ENCODE data around the gene WNT10A. TPM values are rescaled to one million over a fixed set of nuclear protein-coding genes. Genes with fewer than 3 reads are reported as not detected.

The WNT10A gene
- total RNA-seq, 1 donor from 2014 or later = not detected

GRCh38 chr2:218896501-218897393 lies 16.1 kb downstream of the WNT10A start:
- TF ChIP-seq, protein P1, sequence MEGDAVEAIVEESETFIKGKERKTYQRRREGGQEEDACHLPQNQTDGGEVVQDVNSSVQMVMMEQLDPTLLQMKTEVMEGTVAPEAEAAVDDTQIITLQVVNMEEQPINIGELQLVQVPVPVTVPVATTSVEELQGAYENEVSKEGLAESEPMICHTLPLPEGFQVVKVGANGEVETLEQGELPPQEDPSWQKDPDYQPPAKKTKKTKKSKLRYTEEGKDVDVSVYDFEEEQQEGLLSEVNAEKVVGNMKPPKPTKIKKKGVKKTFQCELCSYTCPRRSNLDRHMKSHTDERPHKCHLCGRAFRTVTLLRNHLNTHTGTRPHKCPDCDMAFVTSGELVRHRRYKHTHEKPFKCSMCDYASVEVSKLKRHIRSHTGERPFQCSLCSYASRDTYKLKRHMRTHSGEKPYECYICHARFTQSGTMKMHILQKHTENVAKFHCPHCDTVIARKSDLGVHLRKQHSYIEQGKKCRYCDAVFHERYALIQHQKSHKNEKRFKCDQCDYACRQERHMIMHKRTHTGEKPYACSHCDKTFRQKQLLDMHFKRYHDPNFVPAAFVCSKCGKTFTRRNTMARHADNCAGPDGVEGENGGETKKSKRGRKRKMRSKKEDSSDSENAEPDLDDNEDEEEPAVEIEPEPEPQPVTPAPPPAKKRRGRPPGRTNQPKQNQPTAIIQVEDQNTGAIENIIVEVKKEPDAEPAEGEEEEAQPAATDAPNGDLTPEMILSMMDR (IDR thresholded peaks at IDR 0.05; ENCODE audit: unreplicated experiment) = peak; percentile 9
- no peaks in the 10 kb centered on the region for H3K36me3 Mint-ChIP-seq (ENCODE audit: insufficient read depth)
- H3K4me3 Mint-ChIP-seq (ENCODE audit: low read depth) = no peak overlapping the region
- peaks cover 5% of the 10 kb centered on the region for H3K4me1 Mint-ChIP-seq (ENCODE audit: low read depth)
- no peaks in the 10 kb centered on the region for H3K9me3 Mint-ChIP-seq (ENCODE audit: low read depth)
- peaks cover 80% of the 10 kb centered on the region for H3K27me3 Mint-ChIP-seq
- H3K27ac Mint-ChIP-seq = no peak overlapping the region
- DNase-seq (ENCODE audit: low spot score, unreplicated experiment) = no peak

DNA sequence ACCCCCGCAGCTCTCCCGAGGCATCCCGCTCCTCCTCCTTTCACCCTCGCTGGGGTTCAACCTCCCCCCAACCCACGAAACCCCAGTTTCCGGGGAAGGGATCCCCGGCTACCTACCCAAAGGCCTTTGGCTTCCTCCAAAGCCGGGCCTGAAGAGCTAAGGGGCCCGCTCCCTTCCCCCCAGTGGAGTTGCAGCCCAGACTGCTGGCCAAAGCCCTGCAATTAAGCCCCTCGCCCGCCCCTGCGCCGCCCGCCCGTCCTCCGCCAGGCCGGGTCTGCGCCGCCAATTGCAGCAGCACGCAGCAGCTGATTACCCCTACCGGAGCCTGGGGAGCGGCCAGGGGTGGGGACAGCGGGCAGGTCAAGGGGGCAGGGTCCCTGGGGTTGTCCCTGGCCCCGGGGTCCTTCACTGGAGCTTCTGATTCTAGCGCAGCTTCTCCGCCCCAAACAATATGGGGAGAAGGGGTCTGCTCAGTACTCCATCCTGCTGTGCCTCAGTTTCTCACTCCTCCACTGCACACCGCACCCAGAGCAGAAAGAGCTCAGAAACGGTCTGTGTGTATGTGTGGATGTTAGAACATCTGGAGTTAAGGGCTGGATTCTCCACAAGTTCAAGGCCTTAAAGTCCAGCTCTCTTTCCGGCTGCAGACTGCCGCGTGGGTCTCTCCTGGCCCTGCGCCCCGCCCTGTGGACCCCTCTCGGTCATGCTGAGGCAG lies 16.9 kb downstream of the WNT10A start:
- TF ChIP-seq, protein P1 (IDR thresholded peaks at IDR 0.05; ENCODE audit: unreplicated experiment) = no peak
- peaks cover 5% of the 10 kb centered on the region for H3K4me1 Mint-ChIP-seq (ENCODE audit: low read depth)
- H3K27me3 Mint-ChIP-seq = peaks cover 84% of the 10 kb centered on the region
- no peaks in the 10 kb centered on the region for H3K36me3 Mint-ChIP-seq (ENCODE audit: insufficient read depth)
- H3K4me3 Mint-ChIP-seq (ENCODE audit: low read depth) = no peak overlapping the region
- H3K9me3 Mint-ChIP-seq (ENCODE audit: low read depth) = no peaks in the 10 kb centered on the region
- H3K27ac Mint-ChIP-seq = no peak overlapping the region
- DNase-seq (ENCODE audit: low spot score, unreplicated experiment) = no peak

DNA sequence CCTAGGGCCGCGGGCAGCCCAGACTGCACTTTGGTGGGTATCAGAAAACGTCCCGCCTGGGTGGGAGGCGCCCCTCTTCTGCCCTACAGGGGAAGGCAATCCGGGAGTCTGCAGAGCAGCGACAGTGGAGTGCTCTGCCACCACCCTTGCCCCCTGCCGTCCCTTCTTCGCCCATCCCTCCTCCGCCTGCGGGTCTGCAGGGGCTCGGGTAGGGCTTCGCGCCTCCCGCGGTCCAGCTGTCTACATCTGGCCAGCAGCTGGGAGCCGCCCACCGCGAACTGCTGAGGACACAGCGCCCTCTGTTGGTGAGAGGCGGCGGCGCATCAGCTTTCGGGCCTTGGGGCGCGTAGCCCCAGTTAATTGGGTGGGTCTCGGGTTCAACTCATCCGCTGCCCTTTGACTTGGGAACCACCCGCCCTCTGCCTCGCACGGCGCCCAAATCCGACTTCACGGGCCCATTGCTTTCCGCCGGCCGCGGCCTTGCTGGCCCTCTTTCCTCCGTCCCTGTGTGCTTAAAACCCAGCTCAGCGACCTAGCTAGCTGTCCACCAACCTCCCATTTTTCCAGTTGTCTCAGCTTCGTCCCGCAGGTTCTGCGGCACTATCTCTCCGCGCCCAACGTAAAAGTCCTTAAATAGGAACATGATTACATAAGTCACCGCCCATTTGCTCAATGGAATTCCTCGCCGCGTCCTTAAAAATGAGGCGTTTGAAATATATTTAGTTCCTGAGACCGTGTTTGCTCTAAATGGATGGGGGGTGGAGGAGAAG lies 17.6 kb downstream of the WNT10A start:
- Mint-ChIP-seq H3K27ac (no peak overlapping the region), H3K36me3 (ENCODE audit: insufficient read depth) (no peaks in the 10 kb centered on the region), H3K4me1 (ENCODE audit: low read depth) (peaks cover 5% of the 10 kb centered on the region)

GRCh38 chr2:218899147-218899546 lies 18.5 kb downstream of the WNT10A start:
- Mint-ChIP-seq H3K27ac (no peak overlapping the region), H3K4me1 (ENCODE audit: low read depth) (peaks cover 5% of the 10 kb centered on the region), H3K9me3 (ENCODE audit: low read depth) (no peaks in the 10 kb centered on the region), H3K27me3 (peaks cover 82% of the 10 kb centered on the region), H3K4me3 (ENCODE audit: low read depth) (no peak overlapping the region), H3K36me3 (ENCODE audit: insufficient read depth) (no peaks in the 10 kb centered on the region)
- TF ChIP-seq, protein P1 (IDR thresholded peaks at IDR 0.05; ENCODE audit: unreplicated experiment) = no peak
- no peak for DNase-seq (ENCODE audit: low spot score, unreplicated experiment)

More for the DNA sequence above, 17.6 kb downstream of the WNT10A start:
- no peak overlapping the region for H3K4me3 Mint-ChIP-seq (ENCODE audit: low read depth)
- TF ChIP-seq, protein P1 (IDR thresholded peaks at IDR 0.05; ENCODE audit: unreplicated experiment) = peak; percentile 98
- no peaks in the 10 kb centered on the region for H3K9me3 Mint-ChIP-seq (ENCODE audit: low read depth)
- peak; percentile 65 for DNase-seq (ENCODE audit: low spot score, unreplicated experiment)
- H3K27me3 Mint-ChIP-seq = peaks cover 86% of the 10 kb centered on the region

DNA sequence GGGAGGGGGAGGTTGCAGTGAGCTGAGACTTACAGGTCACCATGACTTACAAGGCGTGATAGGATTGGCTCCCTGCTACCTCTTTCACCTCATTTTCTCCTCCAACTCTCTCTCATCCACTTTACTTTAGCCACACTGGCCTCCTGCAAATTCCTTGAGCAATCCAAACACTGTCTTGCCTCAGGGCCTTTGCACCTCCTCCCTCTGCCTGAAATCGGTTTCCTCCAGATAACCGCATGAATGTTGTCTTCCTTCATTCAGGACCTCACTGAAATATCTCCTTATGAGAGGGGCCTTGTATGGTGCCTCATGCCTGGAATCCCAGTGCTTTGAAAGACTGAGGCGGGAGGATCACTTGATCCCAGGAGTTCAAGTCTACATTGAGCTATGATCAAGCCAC lies 21.8 kb downstream of the WNT10A start:
- no peaks in the 10 kb centered on the region for H3K4me1 Mint-ChIP-seq (ENCODE audit: low read depth)
- no peak overlapping the region for H3K4me3 Mint-ChIP-seq (ENCODE audit: low read depth)
- no peaks in the 10 kb centered on the region for H3K9me3 Mint-ChIP-seq (ENCODE audit: low read depth)
- DNase-seq (ENCODE audit: low spot score, unreplicated experiment) = no peak
- H3K36me3 Mint-ChIP-seq (ENCODE audit: insufficient read depth) = no peaks in the 10 kb centered on the region
- TF ChIP-seq, protein P1 (IDR thresholded peaks at IDR 0.05; ENCODE audit: unreplicated experiment) = no peak
- H3K27me3 Mint-ChIP-seq = peaks cover 84% of the 10 kb centered on the region
- no peak overlapping the region for H3K27ac Mint-ChIP-seq
